ENCODE data around the gene ZNF592. TPM values are rescaled to one million over a fixed set of nuclear protein-coding genes. Genes with fewer than 3 reads are reported as not detected.

ZNF592 gene
- total RNA-seq, 1 experiment from 2014 or later, result 34.6 TPM

- TF ChIP-seq, protein P1, sequence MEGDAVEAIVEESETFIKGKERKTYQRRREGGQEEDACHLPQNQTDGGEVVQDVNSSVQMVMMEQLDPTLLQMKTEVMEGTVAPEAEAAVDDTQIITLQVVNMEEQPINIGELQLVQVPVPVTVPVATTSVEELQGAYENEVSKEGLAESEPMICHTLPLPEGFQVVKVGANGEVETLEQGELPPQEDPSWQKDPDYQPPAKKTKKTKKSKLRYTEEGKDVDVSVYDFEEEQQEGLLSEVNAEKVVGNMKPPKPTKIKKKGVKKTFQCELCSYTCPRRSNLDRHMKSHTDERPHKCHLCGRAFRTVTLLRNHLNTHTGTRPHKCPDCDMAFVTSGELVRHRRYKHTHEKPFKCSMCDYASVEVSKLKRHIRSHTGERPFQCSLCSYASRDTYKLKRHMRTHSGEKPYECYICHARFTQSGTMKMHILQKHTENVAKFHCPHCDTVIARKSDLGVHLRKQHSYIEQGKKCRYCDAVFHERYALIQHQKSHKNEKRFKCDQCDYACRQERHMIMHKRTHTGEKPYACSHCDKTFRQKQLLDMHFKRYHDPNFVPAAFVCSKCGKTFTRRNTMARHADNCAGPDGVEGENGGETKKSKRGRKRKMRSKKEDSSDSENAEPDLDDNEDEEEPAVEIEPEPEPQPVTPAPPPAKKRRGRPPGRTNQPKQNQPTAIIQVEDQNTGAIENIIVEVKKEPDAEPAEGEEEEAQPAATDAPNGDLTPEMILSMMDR (conservative IDR thresholded peaks at IDR 0.05), result no peak
- Histone ChIP-seq H2BK120ac (ENCODE audit: low read depth, low read length, poor library complexity, severe bottlenecking) (no peak overlapping the region), H3K4me2 (ENCODE audit: insufficient read depth, insufficient read length, low read length) (no peak overlapping the region), H2BK15ac (ENCODE audit: low read depth, low read length) (no peak overlapping the region), H2BK5ac (ENCODE audit: insufficient read length, low read length) (no peak overlapping the region), H2BK20ac (ENCODE audit: low read depth, low read length, poor library complexity, severe bottlenecking) (no peak overlapping the region), H3K56ac (ENCODE audit: insufficient read length, low read depth, low read length) (no peak overlapping the region), H3K23me2 (ENCODE audit: insufficient read length, low read depth, low read length, poor library complexity, severe bottlenecking) (no peaks in the 10 kb centered on the region), H2AFZ (ENCODE audit: low read length) (no peak overlapping the region), H4K91ac (ENCODE audit: insufficient read length, low read depth, low read length) (no peak overlapping the region), H4K20me1 (ENCODE audit: control insufficient read depth, insufficient read depth, insufficient read length) (no peaks in the 10 kb centered on the region), H2BK12ac (ENCODE audit: insufficient read length, low read depth, low read length) (no peak overlapping the region), H3K79me2 (ENCODE audit: insufficient read depth, low read length) (no peaks in the 10 kb centered on the region), H3K9ac (ENCODE audit: extremely low read depth, insufficient read length, low read length) (no peak overlapping the region), H3K4ac (ENCODE audit: low read depth, low read length) (no peak overlapping the region), H3K23ac (ENCODE audit: insufficient read length, low read depth, low read length) (no peak overlapping the region), H4K8ac (replicated peaks; ENCODE audit: insufficient read length, low read depth, low read length) (no peak overlapping the region), H3K79me1 (ENCODE audit: insufficient read depth, low read depth, low read length, poor library complexity, severe bottlenecking) (no peaks in the 10 kb centered on the region), H3T11ph (ENCODE audit: low read length) (no peak overlapping the region), H2AK5ac (ENCODE audit: insufficient read length, low read length) (no peak overlapping the region), H3K27ac (ENCODE audit: insufficient read length, low read depth, low read length) (no peak overlapping the region), H3K27me3 (ENCODE audit: insufficient read depth, low read length) (no peaks in the 10 kb centered on the region), H3K4me1 (ENCODE audit: insufficient read depth, low read length) (no peaks in the 10 kb centered on the region; the same call in 1 of the 2 replicates), H4K5ac (ENCODE audit: insufficient read length, low read depth, low read length) (no peak overlapping the region), H3K9me3 (ENCODE audit: control insufficient read depth, low read depth, low read length) (no peaks in the 10 kb centered on the region), H3K18ac (ENCODE audit: insufficient read length, low read depth, low read length) (no peak overlapping the region), H3K14ac (ENCODE audit: insufficient read depth, low read length) (no peak overlapping the region)
- DNase-seq, result no peak
- no CpG with 5 or more reads among the region's 4 CpGs for WGBS (ENCODE audit: extremely low coverage, insufficient read length, low lambda C conversion rate)
- H3K9me3 Mint-ChIP-seq, result no peaks in the 10 kb centered on the region
- no peaks in the 10 kb centered on the region for H3K27me3 Mint-ChIP-seq (ENCODE audit: low read depth)
- H3K36me3 Mint-ChIP-seq (ENCODE audit: insufficient read depth in 1 of 3, low read depth in 3 of 3), result no peaks in the 10 kb centered on the region
- H3K4me3 Mint-ChIP-seq, result no peak overlapping the region
- peaks cover 11 to 13% of the 10 kb centered on the region in 2 experiments for H3K4me1 Mint-ChIP-seq
- no peak overlapping the region for H3K27ac Mint-ChIP-seq
Measured at GRCh38 chr15:84740691-84741090, 7.7 kb upstream of the ZNF592 start.

Data from H9 (cell line).